K562 treated with DMSO at 1 percent for 12 hours (cell line): ENCODE measurements around the gene FAAH2. TPM values are rescaled to one million over a fixed set of nuclear protein-coding genes. Genes with fewer than 3 reads are reported as not detected.

Experiments used
- total RNA-seq: library from RNA; unstranded; fragments of 300-600 nt; gene quantifications from 2 replicates; pipeline ENCODE4 v1.2.3, GENCODE V29; 2022; ENCODE audit not compliant: insufficient read depth

FAAH2 gene
- 1.4 and 2.1 TPM in 2 replicates for total RNA-seq

GRCh38 chrX:57286507-57287251 is at the start of gene FAAH2:
TSS of gene FAAH2 (plus strand) at chrX:57286706. CDS start at chrX:57286826, 120 bp downstream.

Other genes with a start within 250 kb of the FAAH2 start
- 7.4 and 10.1 TPM in 2 replicates for gene SPIN2B, start 165.2 kb upstream of the FAAH2 start, total RNA-seq
- gene SPIN2A, start 149.3 kb upstream of the FAAH2 start, total RNA-seq, result not detected in 2 replicates